Brain microvascular endothelial cell (primary cell): ENCODE data around the gene FMN2.
A peak's percentile ranks its signal among the peaks of the same experiment; 100 is the strongest.

Source experiments
- DNase-seq: peaks from one replicate; pipeline ENCODE4 v3.0.0-alpha.2; 2020
- H3K27ac ChIP-seq: fragments of 250-450 bp; sonication (Bioruptor Pico); 2 replicates; pipeline ENCODE4 v1.5.1; 2020; ENCODE audit warnings: mild to moderate bottlenecking, moderate library complexity
- H3K27me3 ChIP-seq: fragments of 250-450 bp; sonication (Bioruptor Pico); replicated peaks from 2 replicates; pipeline ENCODE4 v1.5.1; 2020; ENCODE audit warnings: mild to moderate bottlenecking
- H3K36me3 ChIP-seq: fragments of 250-450 bp; sonication (Bioruptor Pico); replicated peaks from 2 replicates; pipeline ENCODE4 v1.5.1; 2020; ENCODE audit warnings: mild to moderate bottlenecking
- H3K4me3 ChIP-seq: 2 replicates; pipeline ENCODE4 v1.5.1; 2011; ENCODE audit warnings: low read depth, mild to moderate bottlenecking, control low read depth, low read length, moderate library complexity
- CTCF ChIP-seq: IDR thresholded peaks from 2 replicates; pipeline ENCODE4 v1.5.1; 2011; ENCODE audit warnings: low read depth, mild to moderate bottlenecking, moderate library complexity, low read length, control low read depth, inconsistent platforms; ENCODE audit errors: missing control alignments
- in situ Hi-C: cut with HindIII; loops from 2 replicates; pipeline ENCODE4 v1.10.0; 2017; ENCODE audit warnings: low sequenced_read_pairs, low pct_ligation_motif_present

FMN2 gene

GRCh38 chr1:240503558-240503957 is 411.9 kb downstream of the FMN2 start:
- TF ChIP-seq CTCF = no peak

DNA sequence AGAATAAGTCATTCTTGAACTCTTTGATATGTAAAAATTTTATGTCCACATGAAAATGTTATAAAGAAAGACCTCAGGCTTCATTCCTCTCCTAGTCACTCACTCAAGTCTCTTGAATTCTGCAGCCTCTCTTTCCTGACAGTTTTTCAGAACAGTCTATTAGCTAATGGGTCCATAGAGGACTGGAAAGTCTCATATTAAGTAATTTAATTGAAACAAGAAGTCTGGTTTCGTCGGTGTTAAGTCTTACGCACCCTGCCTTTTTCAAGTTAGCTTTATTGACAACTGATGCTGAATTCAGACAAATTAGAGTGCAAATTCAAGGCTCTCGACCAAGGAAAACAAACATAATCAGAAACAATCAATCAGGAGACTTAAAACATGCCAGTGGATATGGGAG is 414.5 kb downstream of the FMN2 start:
- no peak for DNase-seq
- H3K4me3 ChIP-seq = no peak overlapping the region
- TF ChIP-seq CTCF = no peak
- in situ Hi-C loops = no loop called here
- no peaks in the 10 kb centered on the region for H3K27me3 ChIP-seq
- no peak overlapping the region for H3K27ac ChIP-seq
- no peaks in the 10 kb centered on the region for H3K36me3 ChIP-seq

More at GRCh38 chr1:240503558-240503957, 411.9 kb downstream of the FMN2 start:
- Histone ChIP-seq H3K27me3 (no peaks in the 10 kb centered on the region), H3K4me3 (no peak overlapping the region), H3K27ac (no peak overlapping the region), H3K36me3 (no peaks in the 10 kb centered on the region)
- DNase-seq = no peak
- in situ Hi-C loops = no loop called here

- no peak for DNase-seq
- Histone ChIP-seq H3K27me3 (no peaks in the 10 kb centered on the region), H3K27ac (no peak overlapping the region), H3K4me3 (no peak overlapping the region), H3K36me3 (no peaks in the 10 kb centered on the region)
- in situ Hi-C loops = no loop called here
- TF ChIP-seq CTCF = no peak
These were observed 416.5 kb downstream of the FMN2 start for GRCh38 chr1:240508201-240508600.

- TF ChIP-seq CTCF = no peak
- in situ Hi-C loops = no loop called here
- Histone ChIP-seq H3K4me3 (no peak overlapping the region), H3K27me3 (no peaks in the 10 kb centered on the region), H3K27ac (no peak overlapping the region), H3K36me3 (no peaks in the 10 kb centered on the region)
- DNase-seq = no peak
These were observed 417.3 kb downstream of the FMN2 start for GRCh38 chr1:240508950-240509349.

- Histone ChIP-seq H3K36me3 (no peaks in the 10 kb centered on the region), H3K27ac (no peak overlapping the region), H3K4me3 (no peak overlapping the region), H3K27me3 (no peaks in the 10 kb centered on the region)
- no peak for DNase-seq
- in situ Hi-C loops = no loop called here
- TF ChIP-seq CTCF = no peak
These were observed 420.1 kb downstream of the FMN2 start for GRCh38 chr1:240511789-240512188.

GRCh38 chr1:240515505-240515904 is 423.8 kb downstream of the FMN2 start:
- peak; percentile 6 for DNase-seq
- Histone ChIP-seq H3K27me3 (no peaks in the 10 kb centered on the region), H3K36me3 (no peaks in the 10 kb centered on the region), H3K4me3 (no peak overlapping the region), H3K27ac (no peak overlapping the region)
- TF ChIP-seq CTCF = no peak
- in situ Hi-C loops = no loop called here
